NCI-H128 (cell line): ENCODE measurements around the gene ANKRD2.

ENCODE experiments used
- DNase-seq: peaks from one replicate; lab custom pipeline; 2025; ENCODE audit not compliant: unreplicated experiment; lab: John Stamatoyannopoulos, UW

ANKRD2 gene

GRCh38 chr10:97590748-97591495 lies 18.3 kb downstream of the ANKRD2 start:
- no peak for DNase-seq

GRCh38 chr10:97593421-97593820 lies 20.8 kb downstream of the ANKRD2 start:
- no peak for DNase-seq

- DNase-seq, result no peak
Observed at GRCh38 chr10:97596101-97597082, 23.8 kb downstream of the ANKRD2 start.

- DNase-seq, result no peak
Observed at GRCh38 chr10:97597778-97598177, 25.2 kb downstream of the ANKRD2 start.

GRCh38 chr10:97598407-97599271 lies 26.1 kb downstream of the ANKRD2 start:
- no peak for DNase-seq

GRCh38 chr10:97599272-97599619 lies 26.7 kb downstream of the ANKRD2 start:
- no peak for DNase-seq

GRCh38 chr10:97600616-97601015 lies 28.0 kb downstream of the ANKRD2 start:
- DNase-seq, result no peak

GRCh38 chr10:97601268-97602215 lies 29.0 kb downstream of the ANKRD2 start:
- no peak for DNase-seq

- DNase-seq, result no peak
Observed at GRCh38 chr10:97607095-97607636, 34.6 kb downstream of the ANKRD2 start.

- no peak for DNase-seq
Observed at GRCh38 chr10:97608991-97609561, 36.5 kb downstream of the ANKRD2 start.

GRCh38 chr10:97611473-97611872 lies 38.9 kb downstream of the ANKRD2 start:
- no peak for DNase-seq

- DNase-seq, result no peak
Observed at GRCh38 chr10:97612386-97612785, 39.8 kb downstream of the ANKRD2 start.

GRCh38 chr10:97618285-97618684 lies 45.7 kb downstream of the ANKRD2 start:
- no peak for DNase-seq

- no peak for DNase-seq
Observed at GRCh38 chr10:97618733-97619132, 46.2 kb downstream of the ANKRD2 start.

GRCh38 chr10:97623277-97623676 lies 50.7 kb downstream of the ANKRD2 start:
- DNase-seq, result no peak

- no peak for DNase-seq
Observed at GRCh38 chr10:97627731-97628130, 55.2 kb downstream of the ANKRD2 start.

GRCh38 chr10:97628228-97628627 lies 55.6 kb downstream of the ANKRD2 start:
- DNase-seq, result no peak

- no peak for DNase-seq
Observed at GRCh38 chr10:97629289-97629688, 56.7 kb downstream of the ANKRD2 start.

- DNase-seq, result no peak
Observed at GRCh38 chr10:97631098-97631497, 58.5 kb downstream of the ANKRD2 start.
